GM18907 (cell line): ENCODE results near the gene SZRD1.
"Not testable (repeated sequence)": the region's sequence is repeated elsewhere in the genome, so short reads cannot be mapped to it uniquely, and the experiment has no call there.

Experiments
- ATAC-seq: cut with Tn5 transposase; IDR thresholded peaks from one replicate; pipeline ENCODE4 v1.9.1; 2021; ENCODE audit warnings: mild to moderate bottlenecking, moderate library complexity; ENCODE audit not compliant: unreplicated experiment

SZRD1 gene

GRCh38 chr1:16366722-16367257, at the start of gene SZRD1:
TSS of gene SZRD1 (plus strand) at chr1:16367242. CDS start at chr1:16367258, 16 bp downstream.
- peak; percentile 79 for ATAC-seq

DNA sequence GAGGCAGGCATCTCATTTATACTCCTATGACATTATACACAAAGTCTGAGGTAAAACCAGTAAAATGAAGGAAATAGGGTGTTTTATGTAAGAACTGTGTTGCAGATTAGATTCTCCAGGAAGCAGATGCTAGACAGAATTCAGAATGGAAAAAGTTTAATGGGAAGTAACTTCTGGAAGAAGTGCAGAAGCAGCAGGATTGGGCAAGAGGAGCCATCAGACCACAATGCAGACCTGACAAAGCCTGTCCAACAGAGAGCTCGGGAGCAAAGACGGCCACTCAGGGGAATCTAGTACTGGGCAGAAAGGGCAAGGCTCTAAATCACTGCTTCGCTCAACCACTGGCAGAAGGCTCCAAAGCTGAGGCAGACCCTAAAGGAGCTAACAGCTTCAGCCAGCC, 48.5 kb upstream of the SZRD1 start:
- ATAC-seq = no peak

GRCh38 chr1:16321176-16321867, 45.7 kb upstream of the SZRD1 start:
- no peak for ATAC-seq

- ATAC-seq = no peak
Measured at GRCh38 chr1:16324456-16324890, 42.6 kb upstream of the SZRD1 start.

DNA sequence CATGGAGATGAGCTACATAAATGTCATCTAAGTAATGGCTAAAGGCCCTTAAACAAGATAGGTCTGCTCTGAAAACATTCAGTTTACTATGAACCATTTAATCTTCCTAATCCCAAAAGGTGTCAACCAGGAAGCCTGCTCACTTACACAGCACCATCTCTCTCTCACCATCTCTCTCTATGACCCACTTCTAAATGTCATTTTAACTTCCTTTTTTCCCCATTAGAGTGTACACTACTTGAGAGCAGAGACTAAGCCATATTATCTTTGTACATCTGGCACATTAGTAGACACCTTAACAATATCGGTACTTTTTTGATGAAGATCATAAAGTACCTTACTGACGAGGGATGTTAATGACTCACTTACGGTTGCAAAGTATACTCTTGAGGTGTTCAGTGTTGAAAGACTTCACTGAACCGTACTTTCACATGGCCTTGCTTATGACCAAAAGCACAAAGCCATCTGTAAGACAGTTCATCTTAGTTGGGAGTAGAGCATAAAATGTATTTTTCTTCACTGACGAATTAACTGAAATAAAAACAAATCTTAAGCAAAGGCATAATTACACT, 40.1 kb upstream of the SZRD1 start:
- ATAC-seq = no peak

GRCh38 chr1:16334655-16335340, 32.2 kb upstream of the SZRD1 start:
- ATAC-seq = no peak

- ATAC-seq = no peak
Measured at GRCh38 chr1:16338961-16339360, 28.1 kb upstream of the SZRD1 start.

DNA sequence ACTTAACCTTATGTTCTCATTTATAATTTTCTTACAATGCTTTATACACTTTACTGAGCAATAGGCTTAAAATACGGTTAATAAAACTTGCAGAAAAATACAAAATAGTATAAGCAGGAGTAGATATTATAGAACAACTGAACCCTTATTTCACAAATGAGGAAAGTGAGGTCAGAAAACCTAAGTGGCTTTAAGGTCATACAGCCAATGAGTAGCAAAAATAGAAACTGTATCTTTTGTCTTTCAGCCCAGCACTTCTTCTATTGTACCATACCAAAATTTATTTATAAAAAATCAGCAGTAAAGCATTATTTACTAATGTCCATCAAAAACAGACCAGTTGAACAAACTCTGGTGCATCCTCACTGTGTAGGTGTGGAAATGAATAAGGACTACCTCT, 26.4 kb upstream of the SZRD1 start:
- ATAC-seq = no peak

DNA sequence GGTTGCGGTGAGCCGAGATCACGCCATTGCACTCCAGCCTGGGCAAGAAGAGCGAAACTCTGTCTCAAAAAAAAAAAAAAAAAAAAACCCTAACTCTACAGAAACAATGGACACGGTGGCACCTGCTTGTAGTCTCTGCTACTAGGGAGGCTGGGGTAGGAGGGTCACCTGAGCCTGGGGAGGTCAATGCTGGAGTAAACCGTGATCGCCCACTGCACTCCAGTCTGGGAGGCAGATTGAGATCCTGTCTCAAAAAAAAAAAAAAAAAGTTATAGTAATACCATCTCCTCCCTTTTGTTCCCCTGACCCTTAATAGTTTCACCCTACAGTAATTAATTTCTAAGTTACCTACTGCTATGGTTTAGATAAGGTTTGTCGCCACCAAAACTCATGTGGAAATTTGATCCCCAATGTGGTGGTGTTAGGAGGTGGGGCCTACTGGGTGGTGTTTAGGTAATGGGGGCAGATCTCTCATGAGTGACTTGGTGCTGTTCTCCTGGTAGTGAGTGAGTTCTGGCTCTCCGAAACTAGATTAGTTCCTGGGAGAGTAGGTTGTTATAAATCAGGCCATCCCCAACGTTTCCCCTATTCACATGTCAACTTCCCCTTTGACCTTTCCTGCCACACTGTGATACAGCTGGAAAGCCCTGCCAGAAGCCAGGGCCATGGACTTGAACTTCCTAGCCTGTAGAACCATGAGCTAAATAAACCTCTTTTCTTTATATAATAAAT, 24.5 kb upstream of the SZRD1 start:
- ATAC-seq = no peak

DNA sequence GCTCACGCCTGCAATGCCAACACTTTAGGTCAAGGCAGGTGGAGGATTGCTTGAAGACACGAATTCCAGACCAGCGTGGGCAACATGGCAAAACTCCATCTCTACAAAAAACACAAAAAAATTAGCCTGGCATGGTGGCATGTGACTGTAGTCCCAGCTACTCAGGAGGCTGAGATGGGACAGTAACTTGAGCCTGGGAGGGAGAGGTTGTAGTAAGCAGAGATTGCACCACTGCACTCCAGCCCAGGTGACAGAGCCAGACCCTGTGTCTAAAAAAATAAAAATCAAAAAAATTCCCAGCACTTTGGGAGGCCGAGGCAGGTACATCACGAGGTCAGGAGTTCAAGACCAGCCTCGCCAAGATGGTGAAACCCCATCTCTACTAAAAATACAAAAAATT, 23.8 kb upstream of the SZRD1 start:
- not testable (repeated sequence) for ATAC-seq

- ATAC-seq = no peak
Measured at GRCh38 chr1:16348414-16349182, 18.4 kb upstream of the SZRD1 start.

GRCh38 chr1:16349847-16350406, 17.1 kb upstream of the SZRD1 start:
- no peak for ATAC-seq

DNA sequence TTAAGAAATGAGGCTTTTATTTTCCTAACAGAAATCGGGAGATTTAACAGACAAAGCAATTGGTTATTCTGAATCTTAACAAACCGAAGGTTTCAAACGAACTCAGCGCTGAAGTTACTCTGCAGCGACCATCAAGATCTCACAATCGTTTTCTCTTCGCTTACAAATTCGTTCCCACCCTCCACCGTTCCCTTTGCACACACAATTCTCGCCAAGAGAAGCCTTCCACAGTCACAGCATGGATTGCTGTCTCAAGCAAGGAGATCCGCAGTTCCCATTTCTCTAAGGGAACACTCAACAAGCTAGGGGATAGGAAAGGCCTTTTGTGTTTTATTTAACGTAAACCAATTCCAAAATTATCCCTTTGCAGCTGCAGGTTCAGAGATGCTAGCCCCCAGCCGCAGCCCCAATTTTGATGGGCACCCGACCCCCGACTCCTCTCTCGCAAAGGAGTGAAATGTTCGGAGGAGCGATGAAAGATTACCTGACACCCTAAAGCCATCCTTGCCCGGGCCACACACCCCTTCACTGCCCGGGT, 15.5 kb upstream of the SZRD1 start:
- ATAC-seq = no peak

- peak; percentile 87 for ATAC-seq
Measured at GRCh38 chr1:16351994-16352841, 14.8 kb upstream of the SZRD1 start, which contains the start of gene FBXO42. TSS of gene FBXO42 (minus strand) at chr1:16352480. CDS start at chr1:16315418, 37,062 bp downstream.

DNA sequence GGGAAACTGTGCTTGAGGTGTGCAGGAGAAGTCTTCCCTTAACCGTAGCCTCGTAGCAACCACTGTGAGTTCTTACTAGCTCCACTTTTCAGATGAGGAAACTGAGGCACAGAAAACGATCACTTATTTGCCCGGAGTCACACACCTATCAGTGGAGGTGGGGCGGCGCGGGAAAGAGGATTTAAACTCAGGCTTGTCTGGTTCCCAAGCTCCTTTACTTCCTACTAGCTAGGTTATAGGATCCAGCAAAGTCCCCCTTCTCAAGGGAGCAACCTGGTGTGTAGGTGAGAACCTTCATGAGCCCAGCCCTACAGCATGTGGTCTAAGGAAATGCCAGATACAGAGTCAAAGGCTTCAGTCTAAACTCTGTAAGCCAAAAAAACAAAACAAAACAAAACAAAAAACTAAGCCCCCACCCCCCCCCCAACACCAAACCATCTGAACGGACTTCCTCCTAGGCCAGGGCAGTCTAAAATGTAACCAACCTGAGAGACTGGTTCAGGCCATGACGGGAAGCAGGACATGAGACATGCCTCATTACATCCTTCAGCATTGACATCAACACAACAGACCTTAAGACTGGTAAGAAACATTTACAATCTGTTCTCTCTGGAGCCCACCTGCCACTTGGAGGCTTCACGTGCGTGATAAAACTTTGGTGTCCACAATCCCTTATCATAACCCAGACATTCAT, 14.1 kb upstream of the SZRD1 start:
- no peak for ATAC-seq

- no peak for ATAC-seq
Measured at GRCh38 chr1:16354619-16355018, 12.4 kb upstream of the SZRD1 start.

- no peak for ATAC-seq
Measured at GRCh38 chr1:16356867-16357266, 10.2 kb upstream of the SZRD1 start.

- not testable (repeated sequence) for ATAC-seq
Measured at GRCh38 chr1:16365146-16365498, 1.9 kb upstream of the SZRD1 start.
